CD4-positive, alpha-beta T cell (primary cell): ENCODE data around the gene CDH12. TPM values are rescaled to one million over a fixed set of nuclear protein-coding genes. Genes with fewer than 3 reads are reported as not detected.
"Not testable (repeated sequence)": the region's sequence is repeated elsewhere in the genome, so short reads cannot be mapped to it uniquely, and the experiment has no call there.

ENCODE experiments used
- ATAC-seq: fragments of 200-7000 bp; cut with Tn5 transposase; one replicate; pipeline ENCODE4 v1.10.0; 2022; ENCODE audit warnings: mild to moderate bottlenecking; ENCODE audit not compliant: poor library complexity
- CTCF ChIA-PET: fragments of 350-600 bp; sonication (Branson Sonifier 250); formaldehyde crosslinking; loops from one replicate; lab custom pipeline; 2021; ENCODE audit warnings: antibody characterized with exemption, inconsistent platforms; lab: Charles Lee
- POLR2A ChIA-PET: fragments of 350-600 bp; sonication (Branson Sonifier 250); formaldehyde crosslinking; loops from one replicate; lab custom pipeline; 2021; ENCODE audit warnings: antibody characterized with exemption, inconsistent platforms; lab: Charles Lee
- DNase-seq, 14 experiments: peaks; one replicate each; pipeline ENCODE4 v3.0.0-alpha.2; 2013 to 2020; ENCODE audit warnings: mixed read lengths in 2 of 14
- H3K27ac ChIP-seq, 2 donors: one replicate each; pipeline versions ENCODE4 v1.5.1 to v1.7.0; 2013; ENCODE audit warnings: low read length in 2 of 2, low read depth in 1 of 2, mild to moderate bottlenecking in 1 of 2
- H3K27me3 ChIP-seq, 2 experiments: 1 replicate in 1 of 2; 2 replicates in 1 of 2; pipeline versions ENCODE4 v1.6.1 to v1.7.0; 2013; ENCODE audit warnings: low read length in 2 of 2, control low read depth in 1 of 2, mild to moderate bottlenecking in 1 of 2, moderate library complexity in 1 of 2; ENCODE audit not compliant: insufficient read depth in 2 of 2, control insufficient read depth in 1 of 2
- H3K36me3 ChIP-seq: one replicate; pipeline ENCODE4 v1.6.1; 2013; ENCODE audit warnings: low read length, control low read depth; ENCODE audit not compliant: insufficient read depth
- H3K4me1 ChIP-seq: one replicate; pipeline ENCODE4 v1.6.1; 2013; ENCODE audit warnings: low read length, control low read depth; ENCODE audit not compliant: insufficient read depth
- H3K4me3 ChIP-seq: one replicate; pipeline ENCODE4 v1.5.1; 2013; ENCODE audit warnings: mild to moderate bottlenecking, low read length, moderate library complexity
- H3K9me3 ChIP-seq, 2 experiments: 1 replicate in 1 of 2; 2 replicates in 1 of 2; pipeline versions ENCODE4 v1.6.1 to v1.7.0; 2013; ENCODE audit warnings: low read length in 2 of 2, mild to moderate bottlenecking in 2 of 2, control low read depth in 1 of 2, moderate library complexity in 1 of 2; ENCODE audit not compliant: control insufficient read depth in 1 of 2, insufficient read depth in 1 of 2
- H3K27ac Mint-ChIP-seq: one replicate; pipeline ENCODE4 v1.8.0; 2020; ENCODE audit warnings: mixed read lengths
- H3K27me3 Mint-ChIP-seq: one replicate; pipeline ENCODE4 v1.8.0; 2021; ENCODE audit warnings: mixed read lengths
- H3K36me3 Mint-ChIP-seq: one replicate; pipeline ENCODE4 v1.8.0; 2021; ENCODE audit warnings: low read depth, mixed read lengths
- H3K4me1 Mint-ChIP-seq: one replicate; pipeline ENCODE4 v1.8.0; 2021; ENCODE audit warnings: low read depth, mixed read lengths
- H3K4me3 Mint-ChIP-seq: one replicate; pipeline ENCODE4 v1.8.0; 2020; ENCODE audit warnings: mild to moderate bottlenecking, mixed read lengths
- H3K9me3 Mint-ChIP-seq: one replicate; pipeline ENCODE4 v1.8.0; 2020; ENCODE audit warnings: mixed read lengths
- CTCF ChIP-seq: fragments of 200-600 bp; IDR thresholded peaks from one replicate; pipeline ENCODE4 v1.8.0; 2022; ENCODE audit warnings: antibody characterized with exemption, mild to moderate bottlenecking
- intact Hi-C, 2 experiments: fragments of 100-400 bp; cut with DNase I in 1 of 2; cut with micrococcal nuclease in 1 of 2; formaldehyde crosslinking; loops; one replicate each; pipeline versions ENCODE4 v1.15.1 to v1.9.0; 2023 to 2025; cut with DNase I, micrococcal nuclease
- total RNA-seq, 174 experiments: library from RNA in 2 of 174; stranded (reverse) in 2 of 174; gene quantifications; one replicate each; pipeline ENCODE4 v1.2.3 and lab custom pipeline; 2021 to 2026

The CDH12 gene
- total RNA-seq, 2 experiments from 2014 or later: not detected

- H3K27ac ChIP-seq, H3K9me3 Mint-ChIP-seq, H3K27me3 ChIP-seq, DNase-seq, H3K4me1 ChIP-seq, ATAC-seq, CTCF ChIA-PET, H3K36me3 ChIP-seq, H3K27me3 Mint-ChIP-seq, H3K36me3 Mint-ChIP-seq, POLR2A ChIA-PET, H3K4me3 Mint-ChIP-seq, H3K4me1 Mint-ChIP-seq, H3K4me3 ChIP-seq, H3K9me3 ChIP-seq, intact Hi-C loops, H3K27ac Mint-ChIP-seq: not testable (repeated sequence)
Observed at GRCh38 chr5:22001097-22001496, 852.0 kb downstream of the CDH12 start.

GRCh38 chr5:21985799-21986198 lies 867.3 kb downstream of the CDH12 start:
- CTCF ChIA-PET: not testable (repeated sequence)

GRCh38 chr5:21951571-21951970 lies 901.6 kb downstream of the CDH12 start:
- H3K4me3 Mint-ChIP-seq, CTCF ChIA-PET, intact Hi-C loops, H3K36me3 ChIP-seq, H3K9me3 Mint-ChIP-seq, H3K36me3 Mint-ChIP-seq, H3K4me1 ChIP-seq, DNase-seq, H3K27ac Mint-ChIP-seq, H3K27me3 Mint-ChIP-seq, H3K27me3 ChIP-seq, ATAC-seq, POLR2A ChIA-PET, H3K27ac ChIP-seq, H3K4me1 Mint-ChIP-seq, H3K4me3 ChIP-seq, H3K9me3 ChIP-seq: not testable (repeated sequence)

More at GRCh38 chr5:21985799-21986198, 867.3 kb downstream of the CDH12 start:
- H3K9me3 ChIP-seq, H3K36me3 Mint-ChIP-seq, H3K4me1 ChIP-seq, H3K27me3 ChIP-seq, H3K27ac ChIP-seq, H3K27me3 Mint-ChIP-seq, intact Hi-C loops, H3K27ac Mint-ChIP-seq, H3K4me3 ChIP-seq, H3K4me1 Mint-ChIP-seq, POLR2A ChIA-PET, H3K9me3 Mint-ChIP-seq, DNase-seq, ATAC-seq, H3K4me3 Mint-ChIP-seq, H3K36me3 ChIP-seq: not testable (repeated sequence)

GRCh38 chr5:21931116-21931515 lies 922.0 kb downstream of the CDH12 start:
- Histone ChIP-seq H3K27me3 (no peaks in the 10 kb centered on the region), H3K27ac (no peak overlapping the region), H3K36me3 (no peaks in the 10 kb centered on the region), H3K4me1 (no peaks in the 10 kb centered on the region), H3K9me3 (peaks cover 6 to 14% of the 10 kb centered on the region in 2 experiments), H3K4me3 (no peak overlapping the region)
- Mint-ChIP-seq H3K36me3 (no peaks in the 10 kb centered on the region), H3K27me3 (no peaks in the 10 kb centered on the region), H3K4me3 (no peak overlapping the region), H3K9me3 (peaks cover 12% of the 10 kb centered on the region), H3K27ac (no peak overlapping the region), H3K4me1 (no peaks in the 10 kb centered on the region)
- DNase-seq (no peak), ATAC-seq (no peak)
- intact Hi-C loops: no loop called here
- POLR2A ChIA-PET: no interaction called here
- no peak for TF ChIP-seq CTCF
- CTCF ChIA-PET: no interaction called here
